ENCODE results near the gene ACTR3.

Gene ACTR3

DNA sequence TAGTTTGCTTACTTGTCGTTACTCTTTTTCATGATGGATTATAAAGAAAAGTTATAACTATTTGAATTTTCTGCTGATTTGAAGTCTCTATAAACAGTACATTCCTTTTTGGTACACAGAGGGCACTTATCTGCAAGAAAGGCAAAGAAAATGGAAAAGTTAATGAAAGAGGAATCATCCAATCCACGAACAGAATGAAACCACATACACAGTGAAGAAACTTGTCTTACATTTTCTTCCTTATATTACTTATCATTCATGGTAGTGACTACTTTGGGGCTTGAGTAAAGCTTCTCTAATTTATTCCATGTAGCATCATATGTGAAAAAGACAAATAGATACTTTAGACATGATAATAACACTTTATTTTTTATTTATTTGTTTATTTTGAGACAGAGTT, 14.8 kb upstream of the ACTR3 start:
- FAIRE-seq = no peak

DNA sequence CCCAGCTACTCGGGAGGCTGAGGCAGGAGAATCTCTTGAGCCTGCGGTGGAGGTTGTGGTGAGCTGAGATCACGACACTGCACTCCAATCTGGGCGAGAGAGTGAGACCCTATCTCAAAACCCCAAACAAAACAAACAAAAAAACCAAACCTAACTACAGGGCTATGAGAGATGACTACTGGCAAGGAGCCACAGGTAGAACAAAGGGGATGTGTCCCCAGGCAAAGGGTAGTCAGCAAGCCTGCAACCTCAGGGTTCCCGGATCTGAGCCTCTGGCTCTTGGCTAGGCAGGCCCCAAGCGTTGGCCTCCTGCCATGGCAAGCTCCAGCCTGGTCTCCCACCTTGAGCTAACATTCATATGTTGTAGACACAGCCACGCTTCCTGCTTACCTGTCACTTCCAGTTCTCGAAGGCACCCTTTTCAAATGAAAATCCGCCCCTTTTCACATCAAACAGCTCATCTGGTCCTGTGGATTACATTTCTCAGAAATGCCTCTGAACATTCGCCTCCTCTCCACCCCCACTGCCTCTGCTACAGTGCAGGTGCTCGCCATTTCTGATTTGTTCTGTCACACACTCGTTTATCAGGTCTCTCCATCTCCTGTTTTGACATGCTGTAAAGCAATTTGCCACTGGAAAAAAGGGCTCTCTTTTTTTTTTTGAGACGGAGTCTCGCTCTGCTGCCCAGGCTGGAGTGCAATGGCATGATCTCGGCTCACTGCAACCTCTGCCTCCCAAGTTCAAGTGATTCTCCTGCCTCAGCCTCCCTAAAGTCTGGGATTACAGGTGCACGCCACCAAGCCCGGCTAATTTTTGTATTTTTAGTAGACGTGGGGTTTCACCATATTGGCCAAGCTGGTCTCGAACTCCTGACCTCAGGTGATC, 13.1 kb upstream of the ACTR3 start:
- no peak for DNase-seq (ENCODE audit: insufficient read length, low spot score)
- no peak for FAIRE-seq

More for the DNA sequence above, 14.8 kb upstream of the ACTR3 start:
- no peak for DNase-seq (ENCODE audit: insufficient read length, low spot score)

DNA sequence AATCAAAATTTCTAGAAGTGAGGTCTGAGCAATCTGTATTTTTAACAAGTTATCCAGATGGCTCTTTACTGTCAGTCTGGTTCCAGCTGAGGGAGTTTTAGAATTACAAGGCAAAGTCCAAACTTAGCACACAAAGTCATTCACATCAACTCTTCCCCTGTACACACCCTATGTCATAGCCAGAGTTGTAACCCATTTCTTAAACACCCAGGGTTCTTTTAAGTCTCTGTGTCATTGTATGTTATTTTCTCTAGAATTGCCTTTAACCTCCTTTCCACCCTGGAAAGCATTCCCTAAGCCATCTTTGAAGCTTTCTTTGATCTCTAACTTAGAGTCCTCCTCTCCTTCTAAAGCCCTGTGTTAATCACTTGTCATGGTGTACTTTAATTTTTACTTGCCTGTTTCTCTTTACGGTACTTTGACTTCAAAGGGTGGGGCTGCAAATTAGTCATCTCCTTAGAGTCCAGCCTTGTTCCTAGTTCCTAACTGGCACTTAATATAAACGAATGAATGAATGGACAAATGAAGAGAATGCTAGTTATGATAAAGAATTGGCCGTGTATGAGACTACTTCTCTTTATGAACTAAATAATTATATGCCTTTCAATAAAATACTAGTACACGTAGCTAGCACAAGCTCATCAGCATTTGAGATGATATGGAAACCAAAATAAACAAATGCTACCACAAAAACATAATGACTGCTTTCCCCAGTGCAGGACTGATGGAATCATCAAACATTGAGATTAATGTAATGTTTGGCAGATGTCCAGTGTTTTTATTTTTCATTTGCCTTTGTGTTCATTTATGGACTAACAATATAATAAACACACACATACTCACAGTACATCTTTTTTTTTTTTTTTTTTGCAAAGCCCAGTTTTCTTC, 11.9 kb upstream of the ACTR3 start:
- DNase-seq (ENCODE audit: insufficient read length, low spot score) = no peak
- FAIRE-seq = no peak

GRCh38 chr2:113878743-113879142, 11.1 kb upstream of the ACTR3 start:
- DNase-seq (ENCODE audit: insufficient read length, low spot score) = no peak
- no peak for FAIRE-seq

DNA sequence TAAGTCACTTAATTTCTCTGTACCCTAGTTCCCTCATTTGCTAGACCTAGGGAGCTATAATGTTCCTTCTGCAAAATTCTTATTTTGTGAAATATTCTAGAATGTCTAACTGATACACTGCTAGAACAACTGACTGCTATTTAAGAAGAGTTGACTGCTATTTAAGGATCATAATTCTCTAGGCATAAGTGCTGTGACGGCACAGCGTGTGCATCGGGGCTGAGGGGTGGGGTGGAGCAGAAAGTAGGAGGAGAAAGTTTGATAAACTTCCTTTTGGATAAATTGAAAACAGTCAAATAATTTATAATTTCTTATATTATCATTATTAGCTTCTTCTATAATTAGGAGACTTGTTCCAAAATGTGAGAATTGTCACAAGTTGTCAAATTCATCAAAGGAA, 10.4 kb upstream of the ACTR3 start:
- FAIRE-seq = no peak

DNA sequence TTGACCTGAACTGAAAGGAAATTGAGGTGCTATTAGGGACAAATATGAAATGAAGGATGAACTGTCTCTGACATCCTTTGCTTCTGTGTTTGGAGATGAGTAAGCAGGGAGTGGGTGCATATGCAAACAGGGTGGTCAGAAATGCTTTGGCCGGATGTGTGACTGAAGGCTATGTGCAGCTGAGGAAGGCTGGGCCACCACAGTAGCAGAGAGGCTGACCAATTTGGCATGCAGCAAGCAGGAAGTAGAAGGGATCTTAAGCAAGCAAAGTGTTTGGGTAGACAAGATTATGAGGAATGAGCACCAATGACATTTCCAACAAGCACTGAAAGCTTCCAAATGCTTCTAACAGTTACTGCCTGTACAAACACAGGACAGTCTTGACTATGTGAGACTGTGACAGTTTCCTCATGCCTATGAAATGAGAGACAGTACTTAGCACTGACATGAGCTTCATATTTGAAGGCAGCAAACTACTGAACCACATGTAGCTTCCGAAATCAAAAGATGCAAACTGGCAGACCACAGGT, 3.3 kb upstream of the ACTR3 start:
- DNase-seq (ENCODE audit: insufficient read length, low spot score) (peak; percentile 73), FAIRE-seq (peak; percentile 99)

More for the DNA sequence above, 10.4 kb upstream of the ACTR3 start:
- DNase-seq (ENCODE audit: insufficient read length, low spot score) = no peak

- DNase-seq (ENCODE audit: insufficient read length, low spot score) (no peak), FAIRE-seq (no peak)
Observed at GRCh38 chr2:113887009-113887792, 2.7 kb upstream of the ACTR3 start.

GRCh38 chr2:113888641-113889470, 1.0 kb upstream of the ACTR3 start:
- FAIRE-seq (peak; percentile 40), DNase-seq (ENCODE audit: insufficient read length, low spot score) (no peak)

GRCh38 chr2:113890253-113891235, 655 bp downstream of the ACTR3 start:
- DNase-seq (ENCODE audit: insufficient read length, low spot score) (no peak), FAIRE-seq (peak; percentile 97)

GRCh38 chr2:113891265-113891959, 1.5 kb downstream of the ACTR3 start:
- DNase-seq (ENCODE audit: insufficient read length, low spot score) (no peak), FAIRE-seq (no peak)

GRCh38 chr2:113892004-113892710, 2.3 kb downstream of the ACTR3 start:
- FAIRE-seq (peak; percentile 81), DNase-seq (ENCODE audit: insufficient read length, low spot score) (no peak)

GRCh38 chr2:113894156-113894743, 4.4 kb downstream of the ACTR3 start:
- no peak for DNase-seq (ENCODE audit: insufficient read length, low spot score)
- FAIRE-seq = peak; percentile 18

DNA sequence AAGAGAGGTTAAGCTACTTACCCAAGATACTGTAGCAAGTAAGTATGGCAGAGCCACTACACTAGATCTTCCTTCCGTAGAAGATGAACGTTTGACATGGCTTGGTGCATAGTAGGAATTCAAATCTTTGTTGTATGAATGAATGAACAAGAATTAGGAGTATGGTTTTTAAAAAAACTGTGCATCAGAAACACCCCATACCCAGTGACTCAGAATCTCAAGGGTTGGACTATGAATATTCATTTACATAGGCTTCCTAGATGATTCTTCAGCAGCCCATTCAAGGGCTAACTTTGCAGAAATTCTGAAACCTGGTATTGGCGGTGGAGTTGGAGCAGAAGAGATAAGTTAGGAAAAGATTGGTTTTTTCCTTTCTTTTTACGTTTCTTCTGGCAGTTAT, 5.4 kb downstream of the ACTR3 start:
- DNase-seq (ENCODE audit: insufficient read length, low spot score) (no peak), FAIRE-seq (peak; percentile 84)

GRCh38 chr2:113895819-113896563, 6.1 kb downstream of the ACTR3 start:
- FAIRE-seq (peak; percentile 48), DNase-seq (ENCODE audit: insufficient read length, low spot score) (no peak)

GRCh38 chr2:113896791-113897190, 6.9 kb downstream of the ACTR3 start:
- DNase-seq (ENCODE audit: insufficient read length, low spot score) (no peak), FAIRE-seq (peak; percentile 40)

- FAIRE-seq = no peak
- no peak for DNase-seq (ENCODE audit: insufficient read length, low spot score)
Observed at GRCh38 chr2:113898081-113898480, 8.2 kb downstream of the ACTR3 start.

Data from GM19239 (cell line).